ELR (cell line): ENCODE measurements around the gene STXBP1.
A peak's percentile ranks its signal among the peaks of the same experiment; 100 is the strongest.
"Not testable (repeated sequence)": the region's sequence is repeated elsewhere in the genome, so short reads cannot be mapped to it uniquely, and the experiment has no call there.

Experiments used
- DNase-seq: peaks from one replicate; pipeline ENCODE4 v3.0.0-alpha.2; 2015; ENCODE audit warnings: low read depth

STXBP1 gene

GRCh38 chr9:127611899-127612790 lies at the start of gene STXBP1:
Gene STXBP1, plus strand, starts transcription at chr9:127612277. Its CDS starts 127 bp downstream, at chr9:127612404.
- DNase-seq, result peak; percentile 85

DNA sequence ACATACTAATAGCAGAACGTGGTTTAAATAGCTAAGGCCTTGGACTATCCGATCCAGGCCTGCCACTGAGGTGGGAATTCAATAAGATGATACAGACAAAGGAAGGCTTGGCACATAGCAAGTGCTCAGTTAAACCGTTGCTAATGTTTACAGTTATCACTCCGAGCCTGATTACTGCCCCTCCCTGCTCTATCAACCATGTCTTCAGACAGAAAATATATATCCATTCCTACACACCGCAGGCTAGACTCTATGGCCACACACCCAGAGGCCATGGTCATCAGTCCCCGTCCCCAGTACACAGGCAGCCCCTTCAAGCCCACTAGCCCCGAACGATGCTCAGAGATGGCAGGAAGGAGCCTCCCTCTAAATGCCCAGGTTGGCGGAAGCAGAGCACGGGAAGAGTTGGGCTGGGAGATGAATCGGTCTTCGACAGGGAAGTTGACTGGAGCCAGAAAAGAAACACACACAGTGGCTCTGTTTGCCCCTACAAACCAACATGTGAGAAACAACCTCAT lies 49.7 kb upstream of the STXBP1 start:
- no peak for DNase-seq

DNA sequence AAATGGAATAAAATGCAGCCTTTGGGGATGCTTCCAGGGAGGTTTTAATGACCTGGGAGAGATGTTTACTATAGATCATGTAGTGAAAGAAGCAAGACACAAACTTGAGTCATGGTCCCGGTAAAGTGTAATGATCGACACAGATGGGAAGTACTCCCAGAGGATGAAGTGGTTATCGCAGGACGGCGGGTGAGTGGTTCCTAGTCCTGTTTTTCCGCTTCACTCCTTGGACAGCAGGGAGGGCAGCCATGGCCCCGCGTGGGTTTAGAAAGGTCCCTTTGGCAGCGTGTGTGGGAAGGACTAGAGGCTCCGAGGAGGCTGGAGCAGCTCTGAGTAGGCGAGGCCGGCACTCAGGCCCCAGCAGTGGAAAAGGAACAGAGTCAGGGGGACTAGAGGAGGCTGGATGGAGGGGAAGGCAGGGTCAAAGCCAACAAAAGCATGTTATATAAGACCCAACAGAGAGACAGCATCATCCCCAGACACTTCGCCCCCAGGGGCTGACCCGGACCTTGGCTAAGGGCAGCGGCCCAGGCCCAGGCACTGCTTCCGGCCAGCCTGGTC lies 49.2 kb upstream of the STXBP1 start:
- peak; percentile 93 for DNase-seq

DNA sequence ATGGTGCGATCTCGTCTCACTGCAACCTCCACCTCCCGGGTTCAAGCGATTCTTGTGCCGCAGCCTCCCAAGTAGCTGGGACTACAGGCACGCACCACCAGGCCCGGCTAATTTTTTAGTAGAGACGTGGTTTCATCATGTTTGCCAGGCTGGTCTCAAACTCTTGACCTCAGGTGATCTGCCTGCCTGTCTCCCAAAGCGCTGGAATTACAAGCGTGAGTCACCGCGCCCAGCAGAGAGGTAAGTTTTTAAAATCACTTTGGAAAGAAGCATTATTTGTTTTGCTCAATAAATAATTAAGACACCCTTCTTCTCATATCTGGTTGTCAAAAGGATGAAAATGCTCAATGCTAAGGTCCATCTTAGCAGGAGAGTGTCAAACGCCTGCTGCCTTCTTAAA lies 48.5 kb upstream of the STXBP1 start:
- no peak for DNase-seq

DNA sequence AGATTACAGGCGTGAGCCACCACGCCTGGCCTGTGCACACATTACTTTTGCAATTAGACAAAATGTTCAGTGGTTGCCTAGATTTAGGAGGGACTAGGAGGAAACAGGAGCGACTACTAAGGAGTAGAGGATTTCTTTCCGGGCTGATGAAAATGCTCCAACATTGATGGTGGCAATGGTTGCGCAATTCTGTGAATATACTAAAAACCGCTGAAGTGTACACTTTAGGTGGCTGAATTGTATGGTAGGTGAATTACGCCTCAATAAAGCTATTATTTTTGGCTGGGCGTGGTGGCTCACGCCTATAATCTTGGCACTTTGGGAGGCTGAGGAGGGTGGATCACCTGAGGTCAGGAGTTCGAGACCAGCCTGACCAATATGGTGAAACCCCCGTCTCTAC lies 46.8 kb upstream of the STXBP1 start:
- DNase-seq, result no peak

DNA sequence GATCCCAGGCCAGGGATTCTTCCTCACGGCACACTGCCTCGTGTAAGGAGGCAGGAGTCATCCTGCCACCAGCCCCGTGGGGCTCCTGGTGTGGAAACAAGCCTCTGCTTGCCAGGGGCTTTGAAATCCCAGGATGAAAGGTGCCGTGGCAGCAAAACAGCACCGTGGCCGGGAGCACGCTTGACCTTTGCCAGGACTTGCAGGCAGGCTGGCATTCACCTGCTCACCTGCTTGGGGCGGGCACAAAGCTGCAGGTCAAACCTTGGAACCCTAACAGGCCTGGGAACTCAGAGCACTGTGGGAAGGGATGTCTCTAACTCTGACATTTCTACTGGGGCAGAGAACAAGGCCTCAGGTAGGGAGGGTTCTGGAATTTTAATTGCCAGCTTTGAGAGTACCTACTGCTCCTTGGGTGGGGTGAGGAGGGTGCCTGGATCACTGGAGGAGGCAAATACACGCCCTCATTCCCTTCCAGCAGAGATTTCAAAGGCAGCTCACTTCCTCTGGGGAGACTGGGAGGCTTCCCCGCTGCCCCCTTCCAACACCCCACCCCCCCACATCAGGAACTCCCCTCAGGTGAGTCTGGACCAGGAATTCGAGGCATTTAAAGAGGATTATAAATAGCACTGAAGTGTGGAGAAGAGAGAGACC lies 45.6 kb upstream of the STXBP1 start:
- DNase-seq, result no peak

DNA sequence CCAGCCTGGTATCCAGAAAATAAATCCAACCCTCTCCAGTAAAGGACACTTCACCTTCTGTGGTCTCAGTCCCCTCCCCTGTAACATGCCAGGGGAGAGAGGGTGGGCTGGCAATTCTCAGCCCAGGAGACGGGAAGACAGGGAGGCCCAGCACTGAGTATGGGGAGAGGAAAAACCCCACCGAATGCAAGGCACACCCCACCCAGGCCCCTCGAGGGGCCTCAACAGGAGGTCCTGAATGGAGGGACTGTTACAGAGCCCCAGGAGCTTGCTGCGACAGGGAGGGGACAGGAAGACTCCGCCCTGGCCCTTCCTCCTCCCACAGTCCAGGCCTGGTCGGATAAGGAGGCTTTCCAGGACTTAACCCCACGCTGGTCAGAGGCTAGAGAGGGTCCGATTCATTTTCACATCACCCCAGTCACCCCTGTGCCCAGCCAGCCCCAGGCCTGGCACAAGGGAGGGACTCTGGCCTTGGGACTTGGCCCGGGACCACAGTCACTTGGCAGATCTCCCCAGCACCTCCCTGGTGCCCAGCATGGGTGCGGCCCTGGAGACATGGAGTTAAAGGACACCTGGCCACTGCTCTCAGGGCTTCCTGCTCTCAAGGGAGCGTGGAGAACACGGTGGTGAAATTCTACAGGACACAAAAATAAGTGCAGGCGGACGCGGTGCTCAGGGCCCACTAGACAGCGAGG lies 44.9 kb upstream of the STXBP1 start:
- DNase-seq, result peak; percentile 69

DNA sequence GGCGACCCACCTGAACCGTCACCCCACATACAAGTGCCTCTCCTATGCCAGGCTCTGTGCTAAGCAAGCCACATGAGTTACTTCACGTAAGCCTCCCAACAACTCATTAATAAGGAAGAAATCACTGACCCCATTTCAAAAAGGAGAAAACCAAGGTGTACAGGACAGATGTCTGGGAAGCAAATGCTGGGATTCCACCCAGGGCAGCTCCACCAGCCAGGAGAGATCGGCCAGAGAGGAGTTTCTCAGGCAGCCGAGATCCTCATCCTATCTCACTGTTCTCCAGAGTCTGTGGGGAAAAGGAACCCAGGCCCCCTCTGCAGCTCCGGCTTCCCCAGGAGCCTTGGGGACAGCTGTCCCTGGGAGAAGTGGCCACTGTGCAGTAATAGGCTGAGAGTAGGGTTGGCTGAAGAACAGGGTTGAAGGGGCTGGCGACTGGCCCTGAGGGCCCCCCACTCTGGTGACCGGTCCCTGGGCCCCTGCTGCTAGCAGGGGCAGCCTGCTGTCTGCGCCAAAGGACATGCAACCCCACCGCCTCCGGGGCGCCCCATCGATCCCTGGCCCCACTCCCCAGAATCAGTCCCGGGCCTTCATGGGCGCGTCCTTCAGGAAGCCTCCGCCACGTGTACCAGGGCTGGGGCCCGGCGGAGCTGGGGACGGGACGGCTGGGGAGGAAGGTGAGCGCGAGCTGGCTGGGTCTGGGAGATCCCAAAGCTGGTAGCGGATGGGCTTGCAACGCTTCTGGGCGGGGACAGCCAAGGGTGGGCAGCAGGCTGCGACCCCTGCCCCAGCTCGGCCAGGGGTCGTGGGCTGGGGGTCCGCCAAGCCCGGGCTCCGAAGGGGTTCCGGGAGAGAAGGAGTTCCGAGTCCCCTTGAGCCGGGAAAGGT lies 44.1 kb upstream of the STXBP1 start:
- no peak for DNase-seq

DNA sequence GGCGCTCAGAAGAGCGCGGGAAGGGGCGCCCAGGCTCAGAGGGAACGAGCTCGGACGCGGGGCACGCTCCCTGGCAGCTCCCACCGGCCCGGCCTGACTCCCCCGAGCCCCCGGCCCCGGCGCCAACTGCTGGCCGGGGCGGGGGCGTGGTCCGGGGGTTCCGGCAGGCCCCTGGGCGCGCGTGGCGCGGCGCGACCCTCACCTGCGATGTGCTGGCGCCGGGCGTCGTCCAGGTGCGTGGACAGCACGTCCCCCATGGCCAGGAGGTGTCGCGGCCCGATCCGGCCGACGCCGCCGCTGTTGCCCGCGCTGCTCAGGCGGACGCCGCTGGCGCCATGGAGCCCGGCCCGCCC lies 43.5 kb upstream of the STXBP1 start:
- no peak for DNase-seq

DNA sequence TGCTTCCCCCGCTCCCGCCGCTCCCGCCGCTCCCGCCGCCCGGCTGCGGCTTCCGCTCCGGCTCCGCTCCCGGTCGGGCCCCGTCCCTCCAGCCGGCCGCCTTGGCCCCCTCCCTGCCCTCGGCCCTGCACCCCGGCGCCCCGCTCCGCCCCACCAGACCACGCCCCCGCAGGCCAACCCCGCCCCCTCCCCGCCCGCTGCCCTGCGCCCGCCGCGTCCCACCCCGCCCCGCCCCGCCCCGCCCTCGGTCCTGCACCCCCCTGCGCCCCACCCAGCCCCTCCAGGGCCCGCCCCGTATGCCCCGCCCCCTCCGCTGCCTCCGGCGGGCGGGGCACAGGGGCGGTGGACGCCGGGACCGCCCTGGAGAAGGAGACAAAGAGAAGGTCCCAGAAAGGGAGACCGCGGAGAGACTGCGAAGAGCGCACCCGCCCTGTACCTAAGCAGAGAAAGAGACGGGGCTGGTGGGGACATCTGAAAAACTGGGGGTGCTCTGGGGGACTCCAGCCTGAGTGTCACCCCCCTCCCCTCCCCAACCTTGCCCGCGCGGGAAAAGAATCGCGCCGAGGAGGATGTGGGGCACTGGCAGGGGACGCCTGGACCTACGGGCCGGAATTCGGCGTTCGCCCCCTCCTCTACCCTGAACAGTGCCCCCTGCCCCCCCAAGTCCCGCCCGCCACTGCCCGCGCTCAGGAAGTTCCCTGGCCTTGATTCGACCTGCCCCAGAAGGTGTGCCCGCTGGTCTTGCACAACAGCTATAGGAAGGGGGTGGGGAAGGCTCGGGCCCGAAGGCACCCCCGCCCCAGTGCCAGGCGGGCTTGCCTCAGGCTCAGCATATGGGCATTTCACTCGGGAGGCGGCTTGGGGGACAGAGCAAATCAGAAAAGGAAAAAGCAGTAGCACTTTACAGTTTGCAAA lies 42.8 kb upstream of the STXBP1 start:
- DNase-seq, result peak; percentile 87

- peak; percentile 58 for DNase-seq
Measured at GRCh38 chr9:127569886-127570401, 42.1 kb upstream of the STXBP1 start.

GRCh38 chr9:127570533-127571111 lies 41.5 kb upstream of the STXBP1 start:
- no peak for DNase-seq

DNA sequence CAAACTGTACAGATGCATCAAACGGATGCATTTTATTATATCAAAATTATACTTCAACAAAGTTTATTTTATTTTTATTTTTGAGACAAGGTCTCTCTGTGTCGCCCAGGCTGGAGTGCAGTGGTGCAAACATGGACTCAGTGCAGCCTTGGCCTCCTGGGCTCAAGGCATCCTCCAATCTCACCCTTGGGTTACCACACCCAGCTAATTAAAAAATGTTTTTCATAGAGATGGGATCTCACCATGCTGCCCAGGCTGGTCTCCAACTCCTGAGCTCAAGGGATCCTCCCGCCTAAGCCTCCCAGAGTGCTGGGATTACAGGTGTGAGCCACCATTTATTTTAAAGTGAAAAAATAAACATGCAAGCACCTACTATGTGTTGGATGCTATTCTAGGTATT lies 40.1 kb upstream of the STXBP1 start:
- no peak for DNase-seq

DNA sequence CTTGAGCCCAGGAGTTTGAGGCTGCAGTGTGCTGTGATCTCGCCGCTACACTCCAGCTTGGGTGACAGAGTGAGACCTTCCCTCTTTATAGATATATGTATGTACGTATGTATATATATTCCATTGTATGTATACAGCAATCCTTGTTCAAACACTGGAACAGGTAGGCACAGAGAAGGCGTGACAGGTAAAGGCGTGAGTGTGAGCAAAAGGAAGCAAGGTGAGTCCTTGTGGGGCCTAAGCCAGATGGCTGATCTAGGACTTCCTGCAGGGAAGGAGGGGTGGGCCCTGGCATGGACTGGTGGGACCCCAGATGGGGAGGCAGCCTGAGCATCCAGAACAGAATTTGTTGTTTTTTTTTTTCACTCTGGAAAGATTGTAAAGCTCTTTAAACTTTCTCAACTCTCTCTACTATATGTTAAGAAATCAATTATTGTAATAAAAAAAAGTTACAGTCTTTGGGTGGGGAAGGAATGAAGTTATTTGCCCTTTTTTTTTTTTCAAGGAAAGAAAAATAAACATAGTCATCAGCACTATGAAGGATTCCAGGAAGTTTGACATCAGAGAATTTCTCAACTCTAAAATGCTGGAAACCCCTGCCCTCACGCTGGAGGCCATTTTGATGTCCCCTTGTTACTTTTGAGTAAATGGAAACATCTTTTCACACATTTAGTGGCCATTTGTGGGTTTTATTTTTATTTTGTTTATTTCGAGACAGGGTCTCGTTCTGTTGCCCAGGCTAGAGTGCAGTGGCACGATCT lies 38.9 kb upstream of the STXBP1 start:
- peak; percentile 80 for DNase-seq

DNA sequence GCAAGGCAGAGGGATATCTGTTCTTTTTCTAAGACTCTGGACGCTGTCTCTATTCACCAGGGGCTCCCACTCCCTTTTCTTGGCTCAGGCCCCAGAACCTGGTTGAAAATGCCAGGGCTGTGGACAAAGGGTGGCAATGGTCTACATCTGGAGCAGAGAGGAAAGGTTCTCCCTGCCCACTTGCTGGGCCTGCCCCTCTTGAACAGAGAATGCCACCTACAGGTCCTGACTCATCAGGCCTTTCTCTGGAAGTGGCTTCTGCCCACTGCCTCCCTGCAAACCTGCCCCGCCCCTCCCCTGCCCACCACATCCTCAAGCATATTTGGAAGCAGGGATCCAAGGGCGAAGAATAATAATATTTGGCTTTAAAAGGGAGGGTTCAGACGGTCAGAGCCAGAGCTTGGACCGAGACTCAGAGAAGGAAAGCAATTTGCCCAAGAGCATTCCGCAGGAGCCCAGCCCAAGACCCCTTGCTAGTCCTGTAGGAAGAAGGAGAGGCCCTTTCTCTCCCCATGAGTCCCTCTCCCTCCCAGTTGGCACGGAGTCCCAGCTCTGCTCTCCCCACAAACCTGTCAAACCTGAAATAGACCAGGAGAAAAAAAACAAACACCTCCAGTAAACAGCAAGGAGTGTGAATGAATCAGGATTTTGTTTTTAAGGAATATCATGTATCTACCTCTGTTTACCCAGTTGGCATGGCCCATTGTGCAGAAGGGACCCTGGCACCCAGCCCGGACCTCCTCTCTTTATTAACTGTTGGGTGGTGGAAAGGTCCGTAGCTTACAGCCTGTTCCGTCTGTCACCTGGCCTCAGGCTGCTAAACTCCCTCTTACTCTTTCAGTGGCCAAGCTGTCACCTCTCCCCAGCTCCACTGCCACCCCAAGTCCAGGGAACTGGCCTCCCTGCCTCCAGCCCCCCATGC lies 37.7 kb upstream of the STXBP1 start:
- DNase-seq, result peak; percentile 71

GRCh38 chr9:127575875-127576778 lies 36.0 kb upstream of the STXBP1 start:
- no peak for DNase-seq

- not testable (repeated sequence) for DNase-seq
Measured at GRCh38 chr9:127577194-127577593, 34.9 kb upstream of the STXBP1 start.
